ENCODE data around the gene MTHFR.

Gene MTHFR

GRCh38 chr1:11780380-11781147 is 25.2 kb downstream of the MTHFR start:
- DNase-seq: no peak

GRCh38 chr1:11779715-11780379 is 25.9 kb downstream of the MTHFR start:
- DNase-seq: no peak

GRCh38 chr1:11778844-11779623 is 26.7 kb downstream of the MTHFR start:
- no peak for DNase-seq

- DNase-seq: no peak
Observed at GRCh38 chr1:11778336-11778735, 27.4 kb downstream of the MTHFR start.

- DNase-seq: no peak
Observed at GRCh38 chr1:11777658-11778322, 28.0 kb downstream of the MTHFR start.

GRCh38 chr1:11774753-11775152 is 31.0 kb downstream of the MTHFR start:
- no peak for DNase-seq

GRCh38 chr1:11772458-11772857 is 33.3 kb downstream of the MTHFR start:
- DNase-seq: no peak

- DNase-seq: no peak
Observed at GRCh38 chr1:11771481-11772043, 34.2 kb downstream of the MTHFR start.

GRCh38 chr1:11770011-11770410 is 35.8 kb downstream of the MTHFR start:
- no peak for DNase-seq

- DNase-seq: no peak
Observed at GRCh38 chr1:11769274-11769673, 36.5 kb downstream of the MTHFR start.

GRCh38 chr1:11768821-11769220 is 36.9 kb downstream of the MTHFR start:
- no peak for DNase-seq

GRCh38 chr1:11767922-11768704 is 37.7 kb downstream of the MTHFR start:
- DNase-seq: no peak

- DNase-seq: no peak
Observed at GRCh38 chr1:11766429-11766776, 39.4 kb downstream of the MTHFR start.

GRCh38 chr1:11765661-11766428 is 39.9 kb downstream of the MTHFR start:
- DNase-seq: no peak

- DNase-seq: no peak
Observed at GRCh38 chr1:11764519-11764918, 41.2 kb downstream of the MTHFR start.

- no peak for DNase-seq
Observed at GRCh38 chr1:11764115-11764514, 41.6 kb downstream of the MTHFR start.

- DNase-seq: no peak
Observed at GRCh38 chr1:11761988-11762406, 43.8 kb downstream of the MTHFR start, which contains the start of gene C1orf167. C1orf167 (plus strand) TSS chr1:11762193; CDS start chr1:11764401, 2,208 bp downstream.

GRCh38 chr1:11761285-11761684 is 44.5 kb downstream of the MTHFR start:
- DNase-seq: no peak

GRCh38 chr1:11759791-11760190 is 46.0 kb downstream of the MTHFR start:
- no peak for DNase-seq

- DNase-seq: no peak
Observed at GRCh38 chr1:11757047-11757446, 48.7 kb downstream of the MTHFR start.

GRCh38 chr1:11753555-11754208 is 52.1 kb downstream of the MTHFR start:
- DNase-seq: no peak
